GM18507 (cell line): ENCODE results near the gene GYPC.

ENCODE experiments used
- DNase-seq: peaks from one replicate; pipeline ENCODE4 v3.0.0; 2011; ENCODE audit warnings: low read depth; ENCODE audit not compliant: insufficient read length; ENCODE audit errors: extremely low spot score
- FAIRE-seq: peaks from 2 replicates; lab custom pipeline; 2011; peaks lifted over from hg19 to GRCh38; lab: Jason Lieb, UNC

Gene GYPC

DNA sequence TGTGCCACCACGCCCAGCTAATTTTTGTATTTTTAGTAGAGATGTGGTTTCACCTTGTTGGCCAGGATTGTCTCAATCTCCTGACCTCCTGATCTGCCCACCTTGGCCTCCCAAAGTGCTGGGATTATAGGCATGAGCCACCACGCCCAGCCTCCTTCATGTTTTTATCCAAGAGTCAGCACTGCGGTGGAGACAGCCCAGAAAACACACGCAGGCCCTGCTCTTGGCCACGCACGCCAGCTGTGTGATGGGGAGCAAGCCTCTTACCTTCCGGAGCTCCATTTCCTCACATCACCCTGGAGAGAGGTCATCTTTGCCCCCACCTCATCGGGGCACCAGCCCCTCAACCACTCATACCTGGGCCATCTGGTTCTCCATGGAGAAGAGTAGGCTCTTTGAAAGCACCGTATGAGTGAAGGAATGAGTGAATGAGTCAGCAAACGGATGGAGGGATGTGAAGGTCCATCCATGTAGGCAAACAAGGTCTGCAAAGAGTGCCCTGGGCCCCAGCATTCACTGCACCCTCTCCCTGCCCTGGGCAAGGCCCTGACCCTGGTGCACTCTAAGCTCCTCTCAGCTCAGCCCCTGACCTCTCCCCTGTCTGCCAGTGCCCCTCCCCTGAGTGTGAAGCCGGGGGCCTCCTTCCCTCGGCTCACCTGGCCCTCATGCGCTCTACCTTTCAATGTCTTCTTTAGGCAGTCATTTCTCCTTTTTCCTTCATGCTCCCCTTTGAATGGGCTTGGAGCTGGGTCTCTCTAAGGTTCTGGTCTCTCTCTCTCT, 7.4 kb downstream of the GYPC start:
- no peak for DNase-seq
- FAIRE-seq: no peak

DNA sequence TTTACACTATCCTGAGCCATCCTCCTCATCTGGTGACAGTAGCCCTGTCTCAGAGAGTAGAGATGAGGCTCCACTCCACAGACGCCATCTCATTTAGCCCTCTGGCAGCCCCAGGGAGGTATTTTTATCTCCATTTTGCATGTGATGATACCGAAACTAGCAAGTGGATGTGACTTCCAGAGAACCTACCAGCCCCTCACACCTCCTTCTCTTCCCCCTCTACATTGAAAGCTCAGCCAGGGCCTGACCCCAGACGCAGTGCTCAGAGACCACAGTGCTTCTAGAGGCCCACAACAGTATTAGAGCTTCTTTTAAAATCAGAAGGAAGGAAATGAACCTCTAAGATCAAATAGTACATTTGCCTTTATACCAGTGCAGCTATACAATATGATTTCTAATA, 8.3 kb downstream of the GYPC start:
- DNase-seq: no peak
- peak; percentile 78 for FAIRE-seq

DNA sequence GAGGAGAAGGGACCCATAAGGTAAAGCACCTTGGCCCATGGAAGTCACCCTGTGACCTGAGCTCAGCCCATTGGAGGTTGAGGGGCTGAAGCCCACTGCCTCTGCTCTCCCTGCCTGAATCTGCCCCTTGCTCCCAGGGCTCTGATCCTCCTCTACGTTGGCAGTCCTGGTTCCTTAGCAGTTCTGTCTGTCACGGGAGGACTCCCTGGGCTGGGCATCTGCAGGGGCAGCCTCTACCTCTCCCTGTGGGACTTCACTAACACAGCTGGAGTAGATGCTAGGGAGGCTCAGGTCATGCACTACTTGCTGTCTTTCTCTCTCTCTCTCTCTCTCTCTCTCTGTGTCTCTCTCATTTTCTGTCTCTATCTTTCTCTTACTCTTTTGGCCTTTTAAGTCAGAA, 8.7 kb downstream of the GYPC start:
- peak; percentile 57 for FAIRE-seq
- DNase-seq: no peak

DNA sequence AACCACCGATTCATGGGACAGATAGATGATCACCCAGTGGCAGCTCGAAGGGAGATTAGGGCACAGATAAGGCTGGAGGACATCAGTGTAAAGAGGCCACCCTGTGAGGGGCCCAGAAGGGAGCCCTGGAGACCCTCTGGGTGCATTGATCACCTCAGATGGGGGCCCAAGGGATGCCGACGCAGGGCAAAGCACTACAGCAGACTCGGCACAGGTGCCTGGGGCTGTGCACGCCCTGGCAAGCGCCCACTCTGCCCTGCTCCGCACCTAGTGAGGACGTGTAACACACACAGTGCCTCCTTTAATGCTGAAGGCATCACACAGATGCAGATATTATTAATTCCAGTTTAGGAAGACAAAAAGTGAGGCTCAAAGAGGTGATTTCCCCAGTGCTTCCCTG, 9.5 kb downstream of the GYPC start:
- no peak for DNase-seq

DNA sequence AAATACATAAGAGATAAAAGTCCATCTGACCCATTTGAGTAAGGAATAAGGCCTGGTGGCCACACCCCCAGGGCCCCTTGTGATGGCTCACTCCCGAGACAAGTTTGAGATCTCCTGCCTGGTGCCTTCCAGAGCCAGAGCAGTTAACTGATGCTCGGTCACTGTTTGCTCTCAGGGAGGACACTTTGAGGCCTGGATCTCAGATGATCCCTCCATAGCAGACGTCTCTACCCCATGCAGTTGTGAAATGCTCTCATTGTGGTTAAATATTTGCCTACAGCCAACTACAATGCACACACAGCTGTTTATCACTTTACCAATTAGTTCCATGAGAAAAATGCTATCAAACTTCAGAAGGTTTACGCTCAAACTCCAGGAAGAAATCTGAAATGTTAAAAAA, 12.3 kb downstream of the GYPC start:
- no peak for FAIRE-seq
- DNase-seq: no peak

More for the DNA sequence above, 9.5 kb downstream of the GYPC start:
- FAIRE-seq: no peak

DNA sequence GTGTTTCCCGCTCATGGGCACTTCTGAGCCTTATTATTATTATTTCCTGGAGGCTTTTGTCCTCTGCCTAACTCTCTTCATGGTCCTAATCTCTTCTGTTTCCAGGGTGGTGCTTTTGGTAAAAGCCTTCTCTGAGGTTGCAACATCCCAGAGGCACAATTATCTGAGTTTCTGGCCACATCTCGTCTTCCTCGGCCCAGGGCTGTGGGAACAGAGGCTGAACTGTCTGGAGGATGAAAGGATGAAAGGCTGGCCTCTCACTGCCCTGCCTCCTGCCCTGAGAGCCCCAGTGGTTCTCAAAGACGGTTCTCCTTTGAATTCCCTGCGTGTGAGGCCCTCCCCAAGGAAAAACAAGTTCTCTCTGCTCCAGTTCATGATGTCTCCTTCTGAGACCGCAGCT, 13.8 kb downstream of the GYPC start:
- FAIRE-seq: no peak
- DNase-seq: no peak

DNA sequence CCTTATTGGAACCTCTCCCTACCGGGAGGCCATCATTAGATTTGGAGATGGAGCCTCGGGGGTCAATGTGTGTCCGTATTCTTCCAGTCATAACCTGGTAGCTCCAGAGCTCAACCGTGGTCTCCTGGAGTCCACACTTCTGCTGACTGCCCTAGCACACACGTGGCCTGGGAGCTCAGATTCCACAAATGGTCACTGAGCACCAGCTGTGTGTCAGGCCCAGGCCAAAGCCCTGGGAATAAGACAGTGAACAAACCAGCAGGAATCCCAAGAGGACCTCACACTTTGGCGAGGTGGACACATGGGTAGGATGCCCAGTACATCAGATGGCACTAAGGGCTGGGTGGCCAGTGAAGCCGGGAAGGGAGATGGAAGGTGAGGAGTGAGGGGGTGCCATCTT, 15.5 kb downstream of the GYPC start:
- DNase-seq (no peak), FAIRE-seq (no peak)

DNA sequence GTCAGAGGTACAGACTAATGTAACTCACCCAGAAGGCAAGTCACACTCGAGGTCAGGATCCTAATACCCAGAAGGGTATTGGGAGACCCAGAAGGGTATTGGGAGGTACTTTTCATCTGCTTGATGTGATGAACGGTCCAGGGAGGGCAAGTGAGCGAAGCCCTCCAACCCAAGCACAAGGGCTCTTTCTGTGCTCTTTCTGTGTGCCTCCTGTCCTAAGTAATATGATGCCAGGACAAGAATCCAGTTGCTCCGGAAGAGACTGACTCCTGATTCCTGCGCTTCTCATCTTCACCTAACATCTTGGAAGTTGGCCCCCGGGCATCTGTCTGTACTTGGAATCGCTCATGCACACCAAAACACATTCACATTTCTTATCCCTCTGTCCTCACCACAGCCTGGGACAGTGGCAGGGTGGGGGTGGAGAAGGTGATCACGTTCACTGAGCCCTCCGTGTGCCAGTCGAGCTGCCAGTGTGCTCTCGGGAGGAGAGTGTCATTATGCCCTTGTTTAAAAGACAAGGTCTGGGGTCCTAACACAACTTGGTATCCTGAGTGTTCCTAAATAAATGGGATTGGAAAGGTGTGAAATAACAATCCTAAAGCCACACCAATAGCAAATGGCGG, 17.1 kb downstream of the GYPC start:
- DNase-seq: no peak
- no peak for FAIRE-seq

DNA sequence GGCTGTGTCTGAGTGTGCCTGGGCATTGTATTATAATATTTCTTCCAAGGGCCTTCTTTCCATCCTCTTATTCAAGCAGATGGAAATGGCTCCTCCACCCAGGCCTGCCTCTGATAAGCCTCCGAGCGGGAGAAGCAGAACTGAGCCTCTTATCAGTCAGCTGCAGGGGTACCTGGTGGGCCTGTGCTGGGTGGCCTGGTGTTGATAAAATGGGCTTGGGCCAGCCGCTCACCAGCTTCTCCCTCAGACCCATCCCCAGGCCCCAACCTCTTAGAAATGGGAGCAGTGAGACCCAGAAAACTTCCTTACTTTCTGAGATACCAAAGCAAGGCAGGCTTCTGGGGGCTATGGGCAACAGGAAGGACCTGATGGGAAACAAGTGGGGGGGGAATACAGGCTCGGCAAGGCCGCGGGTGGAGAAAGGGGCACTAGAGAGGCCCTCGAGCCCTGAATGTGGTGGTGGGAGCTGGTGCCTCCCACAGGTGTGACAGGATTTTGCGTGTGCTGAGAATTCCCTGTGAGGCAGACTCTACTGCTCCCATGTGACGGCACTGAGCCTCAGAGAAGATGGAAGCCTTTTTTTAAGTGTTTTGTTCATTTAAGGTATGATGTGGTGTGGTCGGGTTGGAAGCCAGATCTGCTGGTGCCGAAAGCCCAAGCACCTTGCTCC, 18.3 kb downstream of the GYPC start:
- no peak for FAIRE-seq
- no peak for DNase-seq

DNA sequence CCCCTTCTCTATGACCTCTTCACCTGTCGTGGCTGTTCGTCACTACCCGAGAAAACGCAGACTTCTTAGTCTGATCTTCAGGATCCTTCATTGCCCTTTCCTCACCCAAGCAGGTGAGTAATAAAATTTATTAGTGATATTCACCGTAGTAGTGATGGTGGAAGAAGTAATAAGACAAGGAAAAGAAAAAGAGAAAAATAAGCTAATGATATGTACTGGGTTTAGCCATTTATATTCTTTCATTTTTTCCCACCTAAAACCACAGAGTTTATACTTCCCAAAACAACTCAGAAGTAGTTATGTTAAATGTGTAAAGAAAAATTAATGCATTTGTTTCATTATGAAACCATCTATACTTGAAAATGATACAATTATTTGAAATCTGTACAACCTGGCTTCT, 19.7 kb downstream of the GYPC start:
- FAIRE-seq: no peak
- DNase-seq: no peak

DNA sequence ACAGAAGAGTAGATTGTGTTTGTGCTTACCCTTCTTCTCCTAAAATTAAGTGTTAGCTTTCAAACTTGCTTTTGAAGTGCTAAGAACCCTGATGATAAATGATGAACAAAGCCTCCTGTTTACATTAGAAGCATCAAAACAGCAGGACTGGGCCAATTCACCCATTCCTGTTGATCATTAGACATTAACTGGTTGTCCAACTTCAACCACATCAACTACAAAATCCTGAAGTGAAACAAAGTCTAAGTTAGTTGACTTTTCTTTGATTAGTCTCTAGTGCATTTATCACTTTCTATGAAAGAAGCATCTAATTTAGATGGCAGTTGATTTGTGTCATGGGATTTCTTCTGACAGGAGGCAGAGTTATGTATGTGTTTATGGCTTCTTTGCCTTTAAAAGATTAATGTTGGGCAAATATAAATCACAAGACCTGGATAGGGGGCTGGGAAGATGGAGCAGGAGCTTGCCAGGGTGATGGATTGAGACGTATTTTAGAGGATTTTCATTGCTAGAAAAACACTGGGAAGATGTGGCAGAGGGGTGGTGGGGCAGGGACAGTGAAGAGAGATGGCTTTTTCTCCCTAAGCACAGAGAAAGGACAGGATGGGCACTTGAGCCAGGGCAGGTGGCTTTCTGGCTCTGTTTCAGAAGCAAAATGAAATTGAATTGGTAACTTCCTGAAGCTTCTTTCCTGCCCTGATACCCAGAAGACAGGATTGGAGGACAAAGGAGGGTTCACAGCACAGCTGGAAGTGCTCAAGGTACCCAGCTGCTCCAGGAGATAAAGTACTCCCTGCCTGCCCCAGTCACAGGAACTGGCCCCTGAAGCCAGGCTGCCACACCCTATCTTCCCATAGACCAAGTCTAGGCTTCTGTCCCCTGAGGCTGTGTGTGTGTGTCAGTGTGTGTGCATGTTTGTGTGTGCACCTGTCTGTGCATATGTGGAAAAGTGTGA, 20.5 kb downstream of the GYPC start:
- no peak for FAIRE-seq

DNA sequence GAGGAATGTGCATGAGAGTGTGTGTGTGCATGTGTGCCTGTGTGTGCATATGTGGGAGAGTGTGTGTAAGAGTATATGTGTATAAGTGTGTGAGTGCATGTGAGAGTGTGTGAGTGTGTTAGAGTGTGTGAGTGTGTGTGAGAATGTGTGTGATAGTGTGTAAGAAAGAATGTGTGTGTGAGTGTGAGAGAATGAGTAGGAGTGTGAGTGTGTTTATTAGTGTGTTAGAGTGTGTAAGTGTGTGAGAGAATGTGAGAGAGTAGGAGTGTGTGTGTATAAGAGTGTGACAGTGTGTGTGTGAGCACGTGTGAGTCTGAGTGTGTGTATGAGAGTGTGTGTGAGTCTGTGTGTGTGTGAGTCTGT, 21.2 kb downstream of the GYPC start:
- DNase-seq (no peak), FAIRE-seq (no peak)

More for the DNA sequence above, 20.5 kb downstream of the GYPC start:
- no peak for DNase-seq

DNA sequence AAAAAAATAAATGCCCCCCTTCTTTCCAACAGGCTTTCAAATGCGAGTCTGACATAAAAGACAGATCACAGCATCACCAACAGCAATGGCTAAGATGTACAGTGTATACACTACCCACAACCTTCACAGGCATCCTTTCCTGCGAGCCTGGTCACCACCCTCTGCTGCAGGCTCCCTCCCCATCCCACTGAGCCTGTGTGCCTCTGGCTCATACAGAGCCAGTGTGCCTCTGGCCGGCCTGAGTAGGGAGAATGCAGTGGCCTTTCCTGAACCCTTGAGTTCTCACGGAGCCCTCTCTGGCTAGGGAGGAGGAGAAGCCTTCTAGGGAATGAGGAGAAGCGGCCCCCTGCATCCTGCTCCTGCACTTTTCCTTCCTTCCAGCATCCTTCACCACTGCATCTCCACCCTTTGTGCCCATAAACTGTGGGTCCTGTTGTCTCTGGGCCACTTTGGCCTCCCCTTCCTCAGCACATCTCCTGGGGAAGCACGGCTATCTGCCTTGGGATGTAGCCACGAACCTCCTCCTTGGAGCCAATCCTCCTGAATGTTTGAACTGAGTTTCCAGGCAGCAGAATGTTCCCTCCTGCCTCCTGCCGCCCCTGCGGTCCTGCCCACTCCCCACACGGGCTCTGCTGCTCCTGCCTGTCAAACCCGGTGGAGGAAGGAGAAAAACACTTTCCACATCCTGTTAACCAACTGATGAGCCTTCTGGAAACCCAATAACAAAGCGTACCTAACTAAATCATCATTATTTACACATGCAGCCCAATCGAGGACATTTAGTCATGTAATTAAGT, 22.5 kb downstream of the GYPC start:
- FAIRE-seq (no peak), DNase-seq (no peak)

DNA sequence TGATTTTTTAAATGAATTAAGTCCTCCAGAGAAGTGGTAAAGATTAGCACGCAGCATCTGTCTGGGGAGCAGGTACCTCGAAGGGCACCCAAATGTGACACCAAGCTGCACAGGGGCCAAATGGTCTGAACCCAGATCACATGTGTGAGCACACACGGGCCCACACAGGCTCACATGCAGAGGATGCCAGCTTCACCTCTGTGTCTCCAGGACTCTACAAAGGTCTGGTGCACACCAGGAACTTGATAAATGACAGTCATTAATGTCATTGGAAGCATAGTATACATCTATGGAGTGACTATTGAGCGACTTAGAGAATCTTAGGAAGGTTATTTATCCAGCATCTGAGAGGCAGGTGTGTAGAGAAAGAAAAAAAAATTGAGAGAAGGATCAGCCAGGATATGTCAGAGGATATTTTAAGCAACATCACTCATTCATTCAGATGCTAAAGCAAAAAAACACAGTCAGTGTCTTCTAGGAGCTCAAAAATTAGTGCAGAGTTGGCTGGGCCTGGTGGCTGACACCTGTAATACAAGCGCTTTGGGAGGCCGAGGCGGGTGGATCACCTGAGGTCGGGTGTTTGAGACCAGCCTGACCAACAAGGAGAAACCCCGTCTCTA, 23.2 kb downstream of the GYPC start:
- FAIRE-seq: no peak

DNA sequence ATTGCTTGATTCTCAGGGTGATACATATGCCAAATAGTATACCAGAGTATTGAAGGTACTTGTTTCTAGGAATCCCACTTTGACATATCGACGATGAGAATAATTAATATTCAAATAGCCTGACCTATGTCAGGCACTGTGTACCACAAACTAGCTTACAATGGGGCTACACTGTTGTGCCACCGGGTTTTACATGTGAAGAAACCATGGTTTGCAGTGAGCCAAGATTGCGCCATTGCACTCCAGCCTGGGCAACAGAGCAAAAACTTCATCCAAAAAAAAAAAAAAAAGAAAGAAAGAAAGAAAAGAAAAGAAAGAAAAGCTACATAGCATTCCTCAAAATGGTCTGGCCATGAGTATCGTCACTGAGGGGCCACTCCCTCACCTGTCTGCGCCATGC, 25.5 kb downstream of the GYPC start:
- no peak for DNase-seq
- no peak for FAIRE-seq

More for the DNA sequence above, 23.2 kb downstream of the GYPC start:
- no peak for DNase-seq

DNA sequence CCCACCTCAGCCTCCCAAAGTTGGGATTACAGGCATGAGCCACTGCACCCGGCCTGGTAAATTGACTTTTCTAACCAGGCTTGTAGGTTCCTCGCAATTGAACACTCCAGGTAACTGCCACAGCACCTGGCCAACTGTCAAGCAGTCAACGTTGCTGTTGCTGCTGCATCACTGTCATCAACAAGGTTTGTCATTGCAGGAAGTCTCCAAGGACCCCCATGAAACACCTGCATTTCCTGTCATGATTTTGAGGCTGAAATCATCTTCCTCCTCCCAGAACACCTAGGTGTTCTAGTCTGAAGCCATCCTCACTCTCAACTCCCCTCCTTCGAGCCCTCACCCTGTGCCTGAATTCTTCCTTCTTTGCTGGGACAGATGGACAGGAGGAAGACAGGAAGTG, 29.7 kb downstream of the GYPC start:
- no peak for FAIRE-seq
- DNase-seq: no peak

DNA sequence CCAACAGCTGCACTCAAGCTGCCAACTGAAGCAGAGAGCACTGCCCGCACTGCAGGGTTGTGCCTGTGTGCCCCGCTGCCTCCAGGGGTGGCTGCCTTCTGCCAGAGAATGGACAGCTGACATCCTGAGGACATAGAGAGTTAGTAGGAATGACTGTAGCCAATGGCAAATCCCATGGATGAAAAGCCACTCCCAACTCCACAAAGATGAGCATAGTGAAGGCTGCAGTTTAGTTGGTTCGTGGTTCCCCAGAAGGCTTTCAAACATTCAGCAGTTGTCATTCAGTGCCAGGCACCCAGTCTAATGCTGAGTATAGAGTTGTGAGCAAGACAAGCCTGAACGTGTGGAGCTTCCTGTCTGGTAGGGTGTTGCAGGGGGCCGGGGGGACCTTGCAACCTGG, 30.3 kb downstream of the GYPC start:
- FAIRE-seq: no peak
- DNase-seq: no peak

DNA sequence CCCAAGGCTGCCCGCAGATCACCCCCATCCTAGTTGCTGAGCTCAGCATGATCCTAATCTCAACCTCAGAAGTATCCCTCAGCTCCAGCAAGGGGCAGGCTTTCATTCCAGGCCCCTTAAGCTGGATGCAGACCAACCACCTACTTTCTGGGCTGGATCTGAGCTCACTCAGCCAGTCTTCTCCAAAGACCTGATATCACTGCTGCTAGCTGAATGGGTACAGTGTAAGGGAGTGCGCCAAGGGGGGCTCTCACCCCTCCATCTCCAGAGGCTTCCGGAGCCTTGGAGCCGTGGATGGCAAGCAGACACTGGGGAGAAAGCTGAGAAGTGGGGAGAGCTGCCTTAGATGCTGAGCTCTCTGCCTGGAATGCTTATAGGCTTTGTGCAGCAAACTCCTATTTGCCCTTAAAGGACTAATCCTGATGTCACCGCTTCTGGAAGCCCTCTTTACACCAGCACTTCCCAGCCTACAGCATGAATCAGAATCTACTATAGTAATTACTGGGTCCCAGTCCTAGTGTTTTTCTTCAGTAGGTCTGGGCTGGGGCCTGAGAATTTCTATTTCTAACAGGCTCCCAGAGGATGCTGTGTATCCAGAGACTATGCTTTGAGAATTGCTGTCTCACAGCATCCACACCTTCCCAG, 31.0 kb downstream of the GYPC start:
- FAIRE-seq (no peak), DNase-seq (no peak)
